ENCODE measurements around the gene PRPF38B.

GRCh38 chr1:108678706-108679105, 13.4 kb upstream of the PRPF38B start:
- no peak for TF ChIP-seq POLR2A (IDR thresholded peaks at IDR 0.05; ENCODE audit: low read depth, low read length)
- no peak for TF ChIP-seq CTCF (conservative IDR thresholded peaks at IDR 0.05; ENCODE audit: low read depth, low read length)

Data from IMR-90 (cell line).